ENCODE measurements around the gene MFRP. TPM values are rescaled to one million over a fixed set of nuclear protein-coding genes. Genes with fewer than 3 reads are reported as not detected.
A peak's percentile ranks its signal among the peaks of the same experiment; 100 is the strongest.

MFRP gene
- total RNA-seq, 1 donor from 2014 or later = not detected

GRCh38 chr11:119374632-119375336, 28.3 kb upstream of the MFRP start:
- DNase-seq (no peak), ATAC-seq (ENCODE audit: poor library complexity) (peak; percentile 2)
- intact Hi-C loops (cut with DNase I) = loop anchor here (5.0 kb wide), 1 partner anchor 37 kb away; no protein-coding TSS in a partner anchor

- peak; percentile 14 for ATAC-seq (ENCODE audit: poor library complexity)
- intact Hi-C loops (cut with DNase I) = no loop called here
- DNase-seq = peak; percentile 81
These were observed 27.6 kb upstream of the MFRP start for GRCh38 chr11:119373921-119374631.

GRCh38 chr11:119373059-119373920, 26.8 kb upstream of the MFRP start:
- intact Hi-C loops (cut with DNase I) = no loop called here
- ATAC-seq (ENCODE audit: poor library complexity) (no peak), DNase-seq (no peak)

- ATAC-seq (ENCODE audit: poor library complexity) (no peak), DNase-seq (no peak)
- intact Hi-C loops (cut with DNase I) = no loop called here
These were observed 26.0 kb upstream of the MFRP start for GRCh38 chr11:119372260-119373058.

GRCh38 chr11:119371778-119372182, 25.3 kb upstream of the MFRP start:
- DNase-seq (peak; percentile 48), ATAC-seq (ENCODE audit: poor library complexity) (peak; percentile 3)
- intact Hi-C loops (cut with DNase I) = no loop called here

- ATAC-seq (ENCODE audit: poor library complexity) = no peak
- intact Hi-C loops (cut with DNase I) = no loop called here
These were observed 24.6 kb upstream of the MFRP start for GRCh38 chr11:119371067-119371601.

GRCh38 chr11:119370486-119371046, 24.1 kb upstream of the MFRP start:
- DNase-seq = peak; percentile 74
- peak; percentile 46 for ATAC-seq (ENCODE audit: poor library complexity)
- intact Hi-C loops (cut with DNase I) = no loop called here

More at GRCh38 chr11:119371067-119371601, 24.6 kb upstream of the MFRP start:
- DNase-seq = no peak

GRCh38 chr11:119369132-119369925, 22.8 kb upstream of the MFRP start:
- intact Hi-C loops (cut with DNase I) = no loop called here
- DNase-seq (peak; percentile 51), ATAC-seq (ENCODE audit: poor library complexity) (peak; percentile 22)

GRCh38 chr11:119368121-119369034, 21.9 kb upstream of the MFRP start:
- intact Hi-C loops (cut with DNase I) = no loop called here
- peak; percentile 87 for DNase-seq
- peak; percentile 46 for ATAC-seq (ENCODE audit: poor library complexity)

GRCh38 chr11:119367661-119368120, 21.2 kb upstream of the MFRP start:
- no peak for ATAC-seq (ENCODE audit: poor library complexity)
- intact Hi-C loops (cut with DNase I) = no loop called here
- DNase-seq = no peak

- ATAC-seq (ENCODE audit: poor library complexity) = no peak
- intact Hi-C loops (cut with DNase I) = no loop called here
- no peak for DNase-seq
These were observed 20.4 kb upstream of the MFRP start for GRCh38 chr11:119366690-119367620.

GRCh38 chr11:119365071-119365591, 18.6 kb upstream of the MFRP start:
- DNase-seq (no peak), ATAC-seq (ENCODE audit: poor library complexity) (peak; percentile 4)
- intact Hi-C loops (cut with DNase I) = no loop called here

GRCh38 chr11:119363851-119364590, 17.5 kb upstream of the MFRP start:
- DNase-seq (peak; percentile 79), ATAC-seq (ENCODE audit: poor library complexity) (peak; percentile 60)
- intact Hi-C loops (cut with DNase I) = no loop called here

All from Right ventricle myocardium superior (tissue), 1 donor.